ENCODE data around the gene PEX26. TPM values are rescaled to one million over a fixed set of nuclear protein-coding genes. Genes with fewer than 3 reads are reported as not detected.
"Not testable (repeated sequence)": the region's sequence is repeated elsewhere in the genome, so short reads cannot be mapped to it uniquely, and the experiment has no call there.

The PEX26 gene
- total RNA-seq, 1 experiment from 2014 or later = 20.7 TPM

DNA sequence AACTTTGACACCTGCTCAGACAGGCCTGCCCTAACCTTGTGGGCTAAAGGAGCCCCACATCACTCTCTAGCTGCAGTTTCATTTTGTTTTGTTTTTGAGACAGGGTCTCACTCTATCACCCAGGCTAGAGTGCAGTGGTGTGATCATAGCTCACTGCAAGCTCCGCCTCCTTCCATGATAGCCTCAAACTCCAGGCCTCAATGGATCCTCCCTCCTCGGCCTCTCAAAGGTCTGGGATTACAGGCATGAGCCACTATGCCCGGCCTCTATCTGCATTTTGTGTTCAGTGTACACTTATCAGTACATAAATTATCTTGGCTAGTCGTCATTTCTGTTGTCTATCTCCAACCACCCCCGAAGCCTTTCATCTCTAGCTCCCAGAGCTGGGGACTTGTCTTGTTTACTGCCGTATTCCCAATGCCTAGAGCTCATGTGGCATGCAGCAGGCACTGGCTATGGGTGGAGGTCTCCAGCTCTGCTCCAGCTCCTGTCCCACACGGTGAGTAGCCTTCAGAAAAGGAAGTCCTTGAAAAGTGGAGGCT is 22.1 kb upstream of the PEX26 start:
- no peak for DNase-seq (ENCODE audit: low spot score)
- in situ Hi-C loops (cut with HindIII; ENCODE audit: low sequenced_read_pairs) = no loop called here

DNA sequence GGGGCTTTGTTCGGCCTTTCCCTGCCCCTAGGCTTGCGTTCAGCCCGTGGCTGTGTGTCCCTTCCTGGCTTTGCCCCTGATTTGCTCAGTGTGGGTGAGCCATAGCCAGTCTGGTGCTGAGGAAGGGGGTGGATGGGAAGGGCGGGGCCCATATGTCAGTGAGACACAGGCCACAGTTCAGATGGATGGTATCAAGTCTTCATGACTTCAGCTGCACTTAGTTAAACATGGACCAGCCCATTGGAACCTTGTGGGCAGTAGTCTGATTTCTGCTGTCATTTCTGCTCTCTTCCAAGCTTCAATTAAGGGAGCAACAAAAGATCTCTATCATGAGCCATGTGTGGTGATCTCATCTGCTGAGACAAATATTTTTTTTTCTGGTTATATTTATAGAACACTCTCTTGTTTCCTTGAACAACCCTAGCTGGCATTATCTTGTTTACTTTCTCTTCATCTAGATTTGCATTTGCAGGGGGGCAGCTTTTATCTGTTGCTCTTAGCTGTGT is 21.6 kb upstream of the PEX26 start:
- DNase-seq (ENCODE audit: low spot score) = peak; percentile 66
- in situ Hi-C loops (cut with HindIII; ENCODE audit: low sequenced_read_pairs) = no loop called here

DNA sequence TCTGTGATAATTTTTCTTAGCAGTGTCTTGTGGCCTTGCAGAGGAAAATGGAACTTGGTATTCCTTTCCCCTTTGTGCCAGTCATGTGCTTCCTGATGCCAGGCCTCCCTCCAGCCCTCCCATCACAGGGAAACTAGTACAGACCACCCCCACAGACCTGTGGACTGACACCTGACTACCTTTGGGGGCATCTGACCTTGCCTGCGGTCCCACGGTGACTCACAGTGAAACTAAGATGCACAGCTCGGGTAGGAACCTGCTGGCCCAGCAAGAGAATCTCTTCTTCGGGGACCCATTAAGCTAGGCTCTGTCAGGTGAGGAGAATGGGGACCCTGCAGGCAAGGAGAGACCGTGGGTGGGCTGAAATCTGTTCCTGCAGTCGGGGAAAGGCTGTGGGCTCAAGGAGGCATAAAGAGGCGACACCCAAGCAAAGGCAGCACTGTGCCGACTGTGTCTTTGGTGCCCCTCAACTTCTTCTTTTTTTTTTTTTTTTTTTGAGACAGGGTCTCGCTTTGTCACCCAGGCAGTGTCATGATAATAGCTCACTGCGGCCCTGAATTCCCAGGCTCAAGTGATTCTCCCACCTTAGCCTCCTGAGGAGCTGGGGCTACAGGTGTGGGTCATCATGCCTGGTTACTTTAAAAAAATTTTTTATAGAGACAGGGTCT is 20.8 kb upstream of the PEX26 start:
- no peak for DNase-seq (ENCODE audit: low spot score)
- in situ Hi-C loops (cut with HindIII; ENCODE audit: low sequenced_read_pairs) = no loop called here

DNA sequence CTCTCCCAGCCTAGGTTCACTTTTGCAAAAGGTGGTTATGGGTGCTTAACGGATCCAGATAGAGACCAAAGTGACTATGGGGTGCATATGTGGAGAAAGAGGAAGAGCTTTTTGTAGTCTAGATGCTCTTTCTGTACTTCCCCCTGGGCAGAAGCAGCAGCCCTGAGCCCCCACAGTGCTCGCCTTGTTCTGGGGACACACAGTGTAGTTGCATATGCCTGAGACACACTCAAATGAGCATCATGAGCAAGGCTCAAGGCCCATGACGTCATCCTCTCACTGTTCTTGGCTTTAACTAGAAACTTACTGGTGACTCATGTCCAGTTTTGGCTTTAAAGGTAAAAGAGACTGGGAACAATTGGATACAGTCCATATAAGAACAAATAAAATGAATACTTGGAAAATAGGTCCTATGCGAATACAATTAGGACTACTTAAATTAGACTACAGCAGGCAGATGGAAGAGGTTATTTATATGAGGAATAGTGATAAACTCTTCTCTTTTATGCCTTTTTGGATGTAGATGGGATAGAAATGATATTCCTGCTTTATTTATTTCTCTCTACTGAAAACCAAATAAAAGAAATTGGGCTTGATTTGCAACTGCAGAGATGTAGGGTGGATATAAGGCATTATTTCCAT is 20.1 kb upstream of the PEX26 start:
- in situ Hi-C loops (cut with HindIII; ENCODE audit: low sequenced_read_pairs) = no loop called here
- peak; percentile 85 for DNase-seq (ENCODE audit: low spot score)

DNA sequence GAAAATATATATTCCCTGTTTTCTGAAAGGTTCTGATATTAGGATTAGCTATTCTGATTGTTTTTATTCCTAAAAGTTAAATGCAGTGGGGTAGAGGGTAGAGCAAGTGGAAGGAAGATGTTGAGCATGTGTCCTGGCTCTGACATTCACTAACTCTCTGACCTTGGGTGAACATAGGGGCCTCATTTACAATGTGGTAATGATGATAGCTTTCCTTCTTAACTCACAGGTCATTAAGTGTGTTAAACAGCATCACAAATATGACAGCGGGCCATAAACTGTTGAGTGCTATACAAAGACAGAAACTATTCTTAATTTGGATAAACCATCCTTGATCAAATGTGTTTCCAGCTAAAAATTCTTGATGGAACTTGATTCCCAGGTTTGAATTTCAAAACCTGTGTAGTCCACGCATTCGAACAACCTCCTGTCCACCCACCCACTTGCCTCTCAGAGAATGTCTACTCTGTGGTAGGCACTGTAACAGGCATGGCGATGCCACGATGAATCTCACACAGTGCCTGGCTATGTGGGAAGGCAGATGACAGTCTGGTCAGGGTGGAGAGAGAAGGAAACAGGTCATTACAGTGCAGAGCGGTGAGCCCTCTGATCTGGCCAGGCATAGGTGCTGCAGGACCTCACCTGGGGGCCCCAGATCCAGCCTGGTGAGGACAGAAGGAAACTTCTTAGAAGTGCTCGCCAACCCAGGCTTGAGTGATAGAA is 19.3 kb upstream of the PEX26 start:
- no peak for DNase-seq (ENCODE audit: low spot score)
- in situ Hi-C loops (cut with HindIII; ENCODE audit: low sequenced_read_pairs) = no loop called here

DNA sequence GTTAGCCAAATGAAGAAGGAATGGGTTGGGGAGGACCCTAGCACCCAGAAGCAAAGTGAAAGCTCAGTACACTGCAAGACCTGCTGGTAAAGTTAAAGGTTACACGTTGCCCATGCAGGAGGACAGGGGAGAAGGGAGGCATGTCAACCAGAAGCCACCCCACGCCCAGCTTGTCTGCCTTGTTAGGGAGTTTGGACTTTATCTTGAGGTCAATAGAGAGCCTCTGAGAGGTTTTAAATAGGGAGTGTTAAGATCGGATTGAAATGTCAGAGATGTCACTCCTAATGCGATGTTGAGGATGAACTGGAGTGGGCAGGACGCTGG is 18.7 kb upstream of the PEX26 start:
- DNase-seq (ENCODE audit: low spot score) = no peak

DNA sequence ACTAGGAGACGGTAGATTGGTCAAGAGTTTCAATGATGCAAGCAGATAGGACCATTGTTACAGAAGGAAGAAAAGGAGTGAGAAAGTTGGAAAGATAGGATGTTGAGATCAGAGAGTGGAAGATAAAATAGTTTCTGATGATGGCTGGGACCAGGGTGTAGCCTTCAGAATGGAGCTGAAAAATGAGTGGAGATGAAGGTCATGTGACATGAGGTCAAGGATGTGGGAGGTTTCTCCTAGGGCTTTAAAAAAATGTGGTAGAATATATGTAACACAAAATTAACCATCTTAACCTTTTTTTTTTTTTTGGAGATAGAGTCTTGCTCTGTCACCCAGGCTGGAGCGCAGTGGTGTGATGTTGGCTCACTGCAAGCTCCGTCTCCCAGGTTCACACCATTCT is 18.3 kb upstream of the PEX26 start:
- in situ Hi-C loops (cut with HindIII; ENCODE audit: low sequenced_read_pairs) = no loop called here
- DNase-seq (ENCODE audit: low spot score) = no peak

More for the DNA sequence above, 18.7 kb upstream of the PEX26 start:
- in situ Hi-C loops (cut with HindIII; ENCODE audit: low sequenced_read_pairs) = no loop called here

DNA sequence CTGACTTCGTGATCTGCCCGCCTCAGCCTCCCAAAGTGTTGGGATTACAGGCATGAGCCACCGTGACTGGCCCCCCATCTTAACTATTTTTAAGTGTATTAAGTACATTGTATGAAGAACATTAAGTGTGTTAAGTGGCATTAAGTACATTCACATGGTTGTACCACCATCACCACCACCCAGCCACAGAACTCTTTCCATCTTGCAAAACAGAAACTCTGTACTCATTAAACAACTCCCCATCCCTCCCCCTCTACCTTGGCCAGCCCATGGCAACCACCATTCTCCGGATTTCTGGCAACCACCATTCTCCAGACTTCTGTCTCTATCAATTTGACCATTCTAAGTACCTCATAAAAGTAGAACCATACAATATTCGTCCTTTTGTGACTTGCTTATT is 17.8 kb upstream of the PEX26 start:
- in situ Hi-C loops (cut with HindIII; ENCODE audit: low sequenced_read_pairs) = no loop called here

DNA sequence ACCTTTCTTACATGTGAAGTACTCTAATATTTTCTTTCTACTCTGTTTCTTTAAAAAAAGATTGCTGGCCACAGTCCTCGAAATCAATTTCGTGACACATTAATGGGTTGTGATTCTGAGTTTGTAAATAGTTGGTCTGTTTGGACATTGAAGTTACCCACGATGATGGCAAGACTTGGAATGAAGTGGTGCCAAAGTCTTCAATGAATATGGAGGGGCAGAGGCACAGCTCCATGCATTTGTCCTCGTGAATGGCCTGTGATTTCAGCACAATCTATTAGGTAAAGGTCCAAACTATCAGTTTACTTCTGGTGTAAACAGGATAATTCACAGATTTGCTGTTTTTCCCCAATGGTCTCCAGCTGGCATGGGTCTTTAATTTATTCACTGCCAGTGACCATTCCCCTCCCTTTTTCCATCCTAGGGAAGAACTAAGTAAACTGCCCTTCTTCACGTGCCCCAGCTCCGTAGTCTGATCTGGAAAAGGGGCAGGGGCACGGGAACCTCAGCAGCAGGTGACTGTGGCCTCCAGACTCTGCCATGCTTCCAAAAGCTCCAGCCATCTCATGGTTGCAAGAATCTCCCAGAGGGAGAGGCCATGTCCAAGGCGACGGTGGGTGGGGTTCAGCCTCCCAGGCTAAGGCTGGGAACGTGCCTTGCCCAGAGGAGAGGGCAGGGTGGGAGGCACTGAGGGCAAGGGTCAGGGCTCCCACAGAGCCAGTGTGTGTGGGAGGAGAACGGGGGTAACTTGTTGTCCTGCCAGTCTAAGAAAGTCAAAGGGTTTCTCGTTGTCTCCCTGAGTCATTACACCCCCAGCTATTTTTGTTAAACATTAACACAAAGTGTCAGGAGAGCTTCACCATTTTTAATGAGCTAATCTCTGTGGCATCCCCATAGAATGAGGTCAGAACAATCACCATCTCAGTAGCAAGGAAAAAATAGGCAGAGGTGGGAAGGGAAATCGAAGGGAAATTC is 16.9 kb upstream of the PEX26 start:
- DNase-seq (ENCODE audit: low spot score) = no peak
- in situ Hi-C loops (cut with HindIII; ENCODE audit: low sequenced_read_pairs) = no loop called here

More for the DNA sequence above, 17.8 kb upstream of the PEX26 start:
- no peak for DNase-seq (ENCODE audit: low spot score)

DNA sequence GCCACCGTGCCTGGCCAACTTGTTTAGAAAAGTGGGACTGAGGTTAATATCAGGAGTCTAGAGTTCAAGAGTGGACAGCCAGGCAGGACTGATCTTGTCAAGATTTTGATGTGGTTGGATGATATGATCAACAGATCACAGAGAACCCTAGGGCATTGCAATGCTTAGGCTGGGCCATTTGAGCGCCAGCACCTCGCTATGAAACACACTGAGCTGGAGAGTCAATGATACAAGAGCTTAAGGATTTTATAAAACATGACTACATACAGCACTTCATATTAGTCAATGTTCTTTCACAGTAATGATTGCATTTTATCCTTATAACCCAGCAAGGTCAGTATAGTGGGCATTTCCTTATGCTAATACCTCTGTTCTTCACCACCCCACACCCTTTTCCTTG is 15.4 kb upstream of the PEX26 start:
- in situ Hi-C loops (cut with HindIII; ENCODE audit: low sequenced_read_pairs) = no loop called here
- DNase-seq (ENCODE audit: low spot score) = no peak

DNA sequence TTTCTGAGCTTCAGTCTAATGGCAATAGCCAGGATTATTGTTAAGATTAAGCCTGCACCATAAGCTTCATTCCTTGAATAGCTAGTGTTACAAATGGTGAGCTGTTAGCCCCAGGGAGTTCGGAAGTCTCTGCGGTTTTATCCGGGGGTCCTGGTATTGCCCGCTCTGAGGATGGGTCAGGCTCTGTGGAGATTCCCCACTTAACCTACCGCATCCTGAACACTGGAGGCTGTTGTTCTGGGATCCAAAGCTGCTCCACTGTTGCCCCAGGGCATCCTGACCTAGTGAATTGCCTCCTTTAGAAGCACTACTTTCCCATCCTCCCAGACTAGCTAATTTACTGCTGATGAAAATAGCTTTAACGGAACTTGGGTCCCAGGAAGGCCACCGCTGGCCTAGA is 14.5 kb upstream of the PEX26 start:
- no peak for DNase-seq (ENCODE audit: low spot score)
- in situ Hi-C loops (cut with HindIII; ENCODE audit: low sequenced_read_pairs) = no loop called here

DNA sequence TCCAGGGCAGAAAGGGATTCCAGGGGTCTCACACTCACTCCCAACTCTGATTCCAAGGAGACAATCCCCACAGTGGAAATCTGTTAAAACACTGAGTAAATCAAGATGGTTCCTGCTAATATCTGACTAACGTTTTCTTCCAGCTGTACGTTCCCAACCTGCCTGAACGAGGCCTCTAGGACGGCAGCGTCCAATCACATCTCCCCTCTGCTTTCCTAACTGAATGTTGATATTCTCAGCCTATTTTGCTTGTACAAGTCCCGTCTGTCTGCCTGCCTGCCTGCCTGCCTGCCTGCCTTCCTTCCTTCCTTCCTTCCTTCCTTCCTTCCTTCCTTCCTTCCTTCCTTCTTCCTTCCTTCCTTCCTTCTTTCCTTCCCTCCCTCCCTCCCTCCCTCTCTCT is 14.1 kb upstream of the PEX26 start:
- DNase-seq (ENCODE audit: low spot score); in situ Hi-C loops (cut with HindIII; ENCODE audit: low sequenced_read_pairs): not testable (repeated sequence)

DNA sequence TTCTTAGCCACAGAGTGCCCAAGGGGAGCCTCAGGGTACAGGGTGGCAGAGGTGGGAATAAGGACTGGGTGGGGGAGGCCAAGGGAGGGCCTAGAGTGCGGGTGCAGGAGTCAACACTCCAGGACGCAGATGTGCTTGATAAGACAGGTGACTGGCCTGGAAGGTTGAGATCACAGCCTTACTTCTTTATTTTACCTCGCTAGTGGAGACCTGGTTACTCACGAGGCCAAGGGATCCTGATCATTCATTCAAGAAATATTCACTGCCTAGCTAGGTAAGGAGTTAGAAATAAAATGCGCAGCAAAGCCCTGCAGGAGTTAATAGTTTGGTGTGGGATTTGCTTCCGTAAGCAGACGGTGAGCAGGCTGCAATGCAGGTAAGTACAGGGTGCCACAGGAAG is 13.2 kb upstream of the PEX26 start:
- DNase-seq (ENCODE audit: low spot score) = no peak
- in situ Hi-C loops (cut with HindIII; ENCODE audit: low sequenced_read_pairs) = no loop called here

DNA sequence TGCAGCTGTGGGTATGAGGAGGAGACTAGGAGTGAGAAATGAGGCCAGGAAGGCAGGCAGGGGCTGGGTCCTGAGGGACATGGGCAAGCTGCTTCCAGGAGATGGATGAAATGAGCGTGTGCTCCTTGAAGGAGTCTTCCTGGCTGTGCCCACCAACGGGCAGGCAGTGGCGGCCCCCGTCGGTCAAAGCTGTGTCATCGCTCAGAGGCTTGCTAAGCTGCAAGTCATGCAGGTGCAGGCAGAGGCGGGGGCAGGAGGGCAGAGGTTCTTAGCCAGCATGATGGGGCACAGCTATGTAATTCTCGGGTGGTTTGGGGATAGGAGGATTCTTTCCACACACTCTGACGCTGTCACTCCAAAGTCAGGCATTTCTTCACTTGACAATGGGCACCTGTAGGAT is 12.5 kb upstream of the PEX26 start:
- DNase-seq (ENCODE audit: low spot score) = no peak
- in situ Hi-C loops (cut with HindIII; ENCODE audit: low sequenced_read_pairs) = no loop called here

DNA sequence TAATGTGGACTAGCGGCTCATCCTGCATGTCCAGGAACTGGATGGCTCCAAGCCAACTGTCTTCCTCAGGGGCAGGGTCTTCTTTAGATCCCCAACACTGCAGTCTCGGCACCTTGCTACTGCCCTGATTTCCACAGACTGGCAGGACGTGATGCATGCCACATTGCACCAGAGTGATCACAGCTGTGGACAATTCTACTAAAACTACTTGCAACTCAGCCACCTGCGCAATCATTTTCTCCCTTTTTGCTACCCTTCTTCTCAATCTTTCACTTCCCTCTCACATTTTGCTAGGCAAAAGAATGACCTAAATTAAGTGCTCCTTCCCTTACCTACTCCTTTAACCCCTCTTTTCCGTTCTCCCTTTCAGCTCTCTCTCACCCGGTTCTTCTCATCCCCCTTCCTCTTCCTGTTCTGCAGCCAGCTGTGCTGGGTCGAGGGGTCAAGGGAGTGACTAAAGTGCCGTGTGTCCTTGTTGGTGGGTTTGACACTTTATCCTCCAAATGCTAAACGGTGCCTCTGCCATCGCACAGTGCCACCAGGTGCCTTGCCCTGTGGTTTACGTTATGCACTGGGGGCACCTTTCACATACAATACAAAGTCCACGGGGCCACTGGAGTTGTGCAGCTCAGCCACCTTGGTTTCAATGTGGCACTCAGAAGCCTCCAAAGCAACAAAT is 11.5 kb upstream of the PEX26 start:
- no peak for DNase-seq (ENCODE audit: low spot score)
- in situ Hi-C loops (cut with HindIII; ENCODE audit: low sequenced_read_pairs) = no loop called here

DNA sequence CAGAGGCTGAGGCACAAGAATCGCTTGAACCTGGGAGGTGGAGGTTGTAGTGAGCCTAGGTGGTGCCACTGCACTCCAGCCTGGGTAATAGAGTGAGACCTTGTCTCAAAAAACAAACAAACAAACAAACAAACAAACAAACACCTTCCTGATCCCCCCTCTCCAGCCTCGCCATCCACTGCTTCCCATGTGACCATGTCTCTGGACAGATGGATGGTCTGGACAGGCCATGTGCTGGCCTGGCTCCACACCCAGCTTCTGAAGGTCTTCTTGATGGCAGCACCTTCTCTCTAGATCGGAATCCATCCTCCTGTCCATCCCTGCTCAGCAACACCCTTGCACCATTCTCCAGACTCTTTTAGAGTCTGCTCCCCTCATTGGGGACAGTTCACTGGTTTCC is 10.7 kb upstream of the PEX26 start:
- no peak for DNase-seq (ENCODE audit: low spot score)
- in situ Hi-C loops (cut with HindIII; ENCODE audit: low sequenced_read_pairs) = no loop called here

DNA sequence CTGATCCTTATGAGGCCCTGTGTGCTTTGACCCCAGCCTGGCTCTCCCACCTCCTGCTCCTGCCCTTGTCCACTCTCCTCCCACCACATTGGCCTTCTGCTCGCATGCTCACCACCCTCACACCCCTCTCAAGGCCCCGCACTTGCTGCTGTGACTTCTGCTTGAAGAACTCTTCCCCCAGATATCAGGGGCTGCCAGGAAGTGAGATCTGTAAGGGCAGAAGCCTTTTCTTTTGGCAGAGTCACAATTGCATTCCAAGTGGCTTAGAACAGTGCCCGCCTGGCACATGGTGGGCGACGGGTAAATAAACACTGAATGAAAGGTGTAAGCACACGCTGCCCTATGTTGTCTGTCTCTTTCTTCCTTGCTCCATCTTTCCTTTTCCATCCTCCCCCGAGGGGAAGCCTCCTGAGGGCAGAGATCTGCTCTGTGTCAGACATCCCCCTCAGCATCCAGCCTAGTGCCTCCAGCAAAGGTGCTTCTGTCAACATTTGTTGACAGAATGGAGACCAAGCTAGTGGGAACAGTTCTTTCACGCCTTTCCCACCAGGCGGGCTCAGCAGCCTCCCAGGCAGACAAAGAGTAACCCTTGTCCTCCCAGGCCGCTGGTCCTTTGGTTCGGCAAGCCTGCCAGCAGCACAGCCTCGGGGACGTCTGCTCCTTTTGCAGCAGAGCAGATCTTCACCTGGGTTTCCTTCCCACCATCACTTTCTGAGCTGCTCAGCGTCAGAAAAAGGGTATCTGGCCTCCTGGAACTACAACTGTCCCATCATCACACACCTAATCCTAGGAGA is 10.0 kb upstream of the PEX26 start:
- no peak for DNase-seq (ENCODE audit: low spot score)
- in situ Hi-C loops (cut with HindIII; ENCODE audit: low sequenced_read_pairs) = no loop called here

All from G401 (cell line).